ENCODE data around the gene ULK2.
A peak's percentile ranks its signal among the peaks of the same experiment; 100 is the strongest.

Gene ULK2

GRCh38 chr17:19744922-19745757 is 122.6 kb downstream of the ULK2 start:
- peak; percentile 61 for DNase-seq

- no peak for DNase-seq
These were observed 123.2 kb downstream of the ULK2 start for GRCh38 chr17:19744492-19744891.

GRCh38 chr17:19743101-19744100 is 124.3 kb downstream of the ULK2 start:
- DNase-seq, result no peak

DNA sequence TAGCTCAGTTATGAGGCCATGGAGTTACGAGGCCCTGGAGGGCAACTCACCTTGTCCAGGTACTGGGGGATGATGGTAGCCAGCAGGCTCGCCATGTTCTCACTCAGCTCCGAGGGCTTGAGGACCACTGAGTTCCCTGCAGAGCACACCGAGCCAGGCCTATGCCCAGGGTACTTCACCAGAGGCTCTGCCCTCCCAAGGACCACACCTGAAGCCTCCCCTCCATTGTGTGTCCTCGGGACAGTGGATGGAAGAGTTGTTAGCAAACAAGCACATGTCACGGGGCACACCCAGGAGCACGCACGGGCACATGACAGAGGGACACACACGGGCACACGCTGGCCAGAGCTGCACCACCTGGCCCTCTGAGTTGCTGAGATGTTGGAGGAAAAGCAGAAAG is 125.2 kb downstream of the ULK2 start:
- no peak for DNase-seq

- no peak for DNase-seq
These were observed 125.8 kb downstream of the ULK2 start for GRCh38 chr17:19741832-19742457.

- DNase-seq, result no peak
These were observed 126.8 kb downstream of the ULK2 start for GRCh38 chr17:19740933-19741332.

DNA sequence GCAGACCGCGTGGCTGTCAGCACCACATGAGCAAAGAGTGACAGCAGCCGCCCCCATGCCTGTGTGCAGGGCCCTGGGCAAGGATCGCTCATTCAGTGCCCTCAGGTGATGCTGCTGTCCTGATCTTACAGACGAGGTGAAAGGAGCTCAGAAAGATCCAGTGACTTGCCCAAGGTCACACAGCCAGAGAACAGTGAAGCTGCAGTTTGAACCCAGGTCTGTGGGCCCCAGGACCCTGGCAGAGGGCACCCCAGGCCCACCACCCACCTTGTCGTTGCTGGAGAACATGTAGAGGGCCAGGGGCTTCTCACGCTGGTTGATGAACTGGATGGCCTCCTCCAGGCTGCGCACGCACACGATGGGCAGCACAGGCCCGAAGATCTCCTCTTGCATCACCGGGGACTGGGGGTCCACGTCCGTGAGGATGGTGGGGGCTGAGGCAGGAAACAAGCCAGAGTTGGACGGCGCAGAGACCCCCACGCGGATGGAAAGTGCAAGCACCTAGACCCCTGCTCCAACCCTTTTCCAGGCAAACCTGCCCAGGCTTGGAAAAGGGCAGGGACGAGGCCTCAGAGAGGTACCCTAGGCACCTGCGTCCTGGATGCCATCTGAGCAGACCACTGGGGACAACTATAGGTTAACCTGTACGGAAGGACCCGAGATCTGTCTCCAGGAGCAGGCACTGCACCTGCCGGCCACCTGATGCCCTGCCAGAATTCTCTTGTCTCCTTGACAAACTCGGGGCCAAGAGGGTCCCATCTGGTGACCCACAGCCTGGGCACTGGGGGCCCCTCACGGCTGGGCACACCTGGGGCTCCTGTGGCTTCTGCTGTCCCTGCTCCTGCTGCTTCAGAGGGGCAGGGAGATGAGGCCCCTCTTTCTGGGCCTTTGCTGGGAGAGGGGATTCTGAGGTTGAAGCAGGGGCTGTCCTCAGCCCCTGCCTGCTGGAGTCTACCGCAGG is 128.2 kb downstream of the ULK2 start:
- DNase-seq, result no peak

DNA sequence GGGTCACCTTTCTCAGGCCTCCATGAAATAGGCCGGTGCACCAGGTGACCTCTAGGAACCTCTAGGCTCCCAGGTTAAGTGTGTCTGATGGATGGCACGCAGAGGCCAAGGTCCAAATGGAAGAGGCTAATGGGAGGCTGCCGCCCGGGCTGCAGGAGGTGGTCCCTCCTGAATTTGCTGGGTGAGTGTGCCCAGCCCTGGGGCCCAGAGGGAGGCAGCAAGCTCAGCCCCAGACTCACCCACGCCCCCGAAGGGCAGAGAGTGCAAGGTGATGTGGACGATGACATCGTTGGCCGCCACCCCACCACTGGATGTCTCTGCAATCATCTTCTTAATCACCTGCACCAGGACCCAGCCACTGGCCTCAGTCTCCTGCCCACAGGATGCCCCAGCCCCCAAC is 129.0 kb downstream of the ULK2 start:
- no peak for DNase-seq

- no peak for DNase-seq
These were observed 129.7 kb downstream of the ULK2 start for GRCh38 chr17:19738073-19738449.

- DNase-seq, result no peak
These were observed 130.2 kb downstream of the ULK2 start for GRCh38 chr17:19737305-19738072.

GRCh38 chr17:19736071-19736470 is 131.7 kb downstream of the ULK2 start:
- no peak for DNase-seq

- DNase-seq, result no peak
These were observed 133.7 kb downstream of the ULK2 start for GRCh38 chr17:19733953-19734526.

- no peak for DNase-seq
These were observed 136.1 kb downstream of the ULK2 start for GRCh38 chr17:19731626-19732025.

- no peak for DNase-seq
These were observed 136.9 kb downstream of the ULK2 start for GRCh38 chr17:19730843-19731242.

DNA sequence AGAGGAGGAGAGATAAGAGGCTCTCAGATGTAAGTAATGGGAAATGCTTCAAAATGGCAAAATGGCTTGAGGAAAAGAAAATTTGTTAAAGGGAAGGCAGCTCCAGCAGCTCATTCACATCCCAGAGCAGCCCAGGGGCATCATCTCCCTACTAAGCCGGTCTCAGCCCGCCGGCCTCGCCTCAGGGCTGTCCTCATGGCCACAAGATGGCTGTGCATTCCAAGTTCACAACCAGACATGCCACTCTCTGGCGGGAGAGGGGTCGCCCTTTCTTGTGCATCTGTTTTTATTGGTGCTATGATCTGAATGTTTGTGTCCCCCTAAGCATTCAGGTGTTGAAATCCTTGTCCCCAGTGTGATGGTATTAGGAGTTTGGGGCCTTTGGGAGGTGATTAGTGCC is 137.8 kb downstream of the ULK2 start:
- DNase-seq, result no peak

DNA sequence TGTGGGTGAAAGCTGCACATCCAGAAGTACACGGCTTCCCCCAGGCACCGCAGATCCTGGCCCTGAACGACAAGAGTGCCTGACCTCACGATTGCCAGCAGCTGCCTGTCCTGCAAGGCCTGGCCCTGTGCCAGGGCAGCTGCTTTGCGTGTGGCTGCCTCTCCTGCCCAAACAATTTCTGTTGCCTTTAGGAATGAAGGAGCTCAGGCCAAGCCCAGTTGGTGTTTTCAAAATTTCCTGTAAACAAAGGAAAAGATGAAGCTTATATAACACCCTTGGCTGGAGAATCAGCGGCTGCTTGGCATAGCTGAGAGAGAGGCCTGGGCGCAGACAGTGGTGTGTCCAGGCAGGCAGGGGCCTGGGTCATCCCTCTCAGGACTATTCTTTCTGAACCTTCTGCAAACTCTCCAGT is 139.6 kb downstream of the ULK2 start:
- DNase-seq, result peak; percentile 57

DNA sequence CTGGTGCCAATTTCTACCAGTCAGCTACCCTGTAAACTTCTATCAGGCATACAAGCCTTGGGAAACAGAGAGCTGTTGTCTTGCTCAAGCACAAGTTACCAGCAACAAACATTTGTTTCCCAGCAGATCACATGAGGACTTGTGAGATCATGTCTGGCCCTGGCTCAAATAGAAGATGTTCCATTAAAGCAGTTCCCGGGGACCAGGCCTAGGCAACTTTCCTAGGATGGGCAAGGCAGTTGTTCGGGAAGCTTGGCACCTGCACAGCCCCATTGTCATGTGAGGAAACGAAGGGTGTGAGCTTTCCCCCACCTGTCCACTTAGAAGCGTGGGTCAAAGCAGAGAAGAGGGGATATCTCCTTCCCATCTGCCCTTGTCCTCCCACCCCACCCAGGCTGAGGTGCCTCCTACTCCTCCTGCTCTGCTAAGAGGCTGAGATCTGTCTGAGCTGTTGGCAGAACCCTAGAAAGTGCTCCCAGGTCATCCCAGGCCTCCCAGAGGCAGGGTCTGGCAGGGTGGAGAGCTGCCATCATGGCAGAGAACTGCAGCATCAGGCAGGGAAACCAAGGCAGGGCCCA is 140.1 kb downstream of the ULK2 start:
- peak; percentile 11 for DNase-seq

DNA sequence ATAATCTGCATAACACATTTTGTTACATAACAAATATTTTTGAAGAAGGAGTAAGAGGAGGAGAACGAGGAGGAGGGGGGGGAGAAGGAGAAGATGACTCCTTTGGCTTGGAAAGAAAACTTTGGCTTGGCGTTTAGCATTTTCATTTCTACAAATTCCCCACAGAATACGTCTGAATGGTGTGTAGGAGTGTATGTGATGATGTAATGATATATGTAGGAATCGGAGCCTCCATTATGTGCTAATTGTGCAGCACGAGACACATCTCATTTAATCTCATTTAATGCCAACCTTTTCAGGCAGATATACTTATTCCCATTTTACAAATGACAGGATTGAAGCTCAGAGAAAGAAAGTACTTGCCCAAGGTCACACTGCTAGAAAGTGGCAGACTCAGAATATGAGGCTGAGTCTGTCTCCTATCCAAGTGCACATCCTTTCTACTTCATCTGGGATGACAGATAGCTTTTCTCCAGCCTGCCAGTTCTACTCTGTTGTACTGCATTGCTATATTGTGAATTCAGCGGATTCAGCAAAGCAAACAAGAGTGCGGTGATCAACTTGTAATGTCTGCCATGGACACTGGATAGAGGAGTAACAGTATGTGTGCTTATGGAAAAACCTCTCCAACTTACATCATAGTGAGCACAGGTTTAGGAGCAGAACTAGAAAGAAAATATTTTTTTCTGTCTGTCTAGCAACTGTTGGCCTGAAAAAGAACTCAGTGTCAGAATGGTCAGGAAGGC is 140.9 kb downstream of the ULK2 start:
- no peak for DNase-seq

DNA sequence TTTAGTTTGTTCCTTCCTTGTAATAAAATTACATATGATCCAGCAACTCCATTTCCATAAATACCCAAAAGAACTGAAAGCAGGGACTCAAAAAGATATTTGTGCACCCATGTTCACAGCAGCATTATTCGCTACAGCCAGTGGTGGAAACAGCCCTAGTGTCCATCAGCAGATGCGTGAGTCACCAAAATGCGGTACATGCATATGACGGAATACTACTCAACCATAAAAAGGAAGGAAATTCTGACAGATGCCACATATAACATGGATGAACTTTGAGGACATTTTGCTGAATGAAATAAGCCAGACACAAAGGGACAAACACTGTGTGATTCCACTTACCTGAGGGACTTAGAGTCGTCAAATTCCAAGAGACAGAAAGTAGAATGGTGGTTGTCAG is 142.2 kb downstream of the ULK2 start:
- DNase-seq, result no peak

All from EL (cell line).